WTC11 (cell line): ENCODE measurements around the gene CUL4A. TPM values are rescaled to one million over a fixed set of nuclear protein-coding genes. Genes with fewer than 3 reads are reported as not detected.

Experiments used
- ATAC-seq: fragments of 200-7000 bp; cut with Tn5 transposase; 2 replicates; pipeline ENCODE4 v1.10.0; 2021; ENCODE audit warnings: mild to moderate bottlenecking, moderate library complexity
- CTCF ChIA-PET: fragments of 300-600 bp; sonication (Branson Sonifier 250); formaldehyde crosslinking; loops from one replicate; lab custom pipeline; 2021; ENCODE audit warnings: antibody characterized with exemption; lab: Charles Lee
- POLR2A ChIA-PET: fragments of 350-600 bp; sonication (Branson Sonifier 250); formaldehyde crosslinking; loops from one replicate; lab custom pipeline; 2021; ENCODE audit warnings: antibody characterized with exemption; lab: Charles Lee
- DNase-seq: peaks from one replicate; pipeline ENCODE4 v3.0.0; 2021; ENCODE audit warnings: low spot score
- H3K27ac Mint-ChIP-seq: 2 replicates; pipeline ENCODE4 v1.8.0; 2021; ENCODE audit warnings: mixed read lengths
- H3K27me3 Mint-ChIP-seq: 2 replicates; pipeline ENCODE4 v1.8.0; 2021; ENCODE audit warnings: low read depth, mild to moderate bottlenecking, moderate library complexity, mixed read lengths
- H3K36me3 Mint-ChIP-seq: 2 replicates; pipeline ENCODE4 v1.8.0; 2021; ENCODE audit warnings: mixed read lengths
- H3K4me1 Mint-ChIP-seq: 2 replicates; pipeline ENCODE4 v1.8.0; 2022; ENCODE audit warnings: mixed read lengths
- H3K4me3 Mint-ChIP-seq: 2 replicates; pipeline ENCODE4 v1.8.0; 2021; ENCODE audit warnings: mild to moderate bottlenecking, moderate library complexity, mixed read lengths
- H3K9me3 Mint-ChIP-seq: 2 replicates; pipeline ENCODE4 v1.8.0; 2021; ENCODE audit warnings: mixed read lengths
- ATF3 ChIP-seq: sonication (generic); formaldehyde crosslinking; conservative IDR thresholded peaks from 2 replicates; pipeline ENCODE4 v1.8.1; 2022; ENCODE audit warnings: mild to moderate bottlenecking, missing genetic modification reagents
- CREB1 ChIP-seq: sonication (generic); formaldehyde crosslinking; IDR thresholded peaks from 2 replicates; pipeline ENCODE4 v1.8.0; 2023; ENCODE audit warnings: mild to moderate bottlenecking, missing genetic modification reagents
- CTCF ChIP-seq: fragments of 200-600 bp; IDR thresholded peaks from 2 replicates; pipeline ENCODE4 v1.8.0; 2022; ENCODE audit warnings: antibody characterized with exemption
- FOXP4 ChIP-seq: sonication (generic); formaldehyde crosslinking; IDR thresholded peaks from 2 replicates; pipeline ENCODE4 v1.8.0; 2022; ENCODE audit warnings: mild to moderate bottlenecking, missing genetic modification reagents
- GRHL2 ChIP-seq: fragments of 250-450 bp; sonication (Bioruptor Pico); IDR thresholded peaks from 2 replicates; pipeline ENCODE4 v1.8.0; 2022; ENCODE audit warnings: mild to moderate bottlenecking, moderate library complexity; ENCODE audit not compliant: insufficient replicate concordance, severe bottlenecking
- GTF2I ChIP-seq: fragments of 250-450 bp; sonication (Bioruptor Pico); conservative IDR thresholded peaks from 2 replicates; pipeline ENCODE4 v1.4.0; 2021; ENCODE audit warnings: mild to moderate bottlenecking
- HMGXB4 ChIP-seq: sonication (generic); formaldehyde crosslinking; IDR thresholded peaks from 2 replicates; pipeline ENCODE4 v1.8.1; 2023; ENCODE audit warnings: mild to moderate bottlenecking, moderate library complexity, missing genetic modification reagents
- PRRX2 ChIP-seq: fragments of 250-450 bp; sonication (Bioruptor Pico); IDR thresholded peaks from 2 replicates; pipeline ENCODE4 v1.8.0; 2021; ENCODE audit warnings: mild to moderate bottlenecking
- TCF7 ChIP-seq: sonication (generic); formaldehyde crosslinking; IDR thresholded peaks from 2 replicates; pipeline ENCODE4 v1.8.0; 2022; ENCODE audit warnings: mild to moderate bottlenecking, low read depth, missing genetic modification reagents, moderate library complexity
- USF1 ChIP-seq: sonication (generic); formaldehyde crosslinking; IDR thresholded peaks from 2 replicates; pipeline ENCODE4 v1.8.0; 2022; ENCODE audit warnings: mild to moderate bottlenecking, missing genetic modification reagents
- ZMAT4 ChIP-seq: fragments of 250-450 bp; sonication (Bioruptor Pico); IDR thresholded peaks from 2 replicates; pipeline ENCODE4 v1.9.0; 2021; ENCODE audit warnings: mild to moderate bottlenecking
- total RNA-seq: library from RNA; stranded (reverse); gene quantifications from 3 replicates; pipeline ENCODE4 v1.2.3, GENCODE V29; 2021

CUL4A gene
- total RNA-seq, 1 experiment from 2014 or later = 99.9 TPM

- no peak for TF ChIP-seq ATF3 (CRISPR knock-in tag)
Measured at GRCh38 chr13:113232208-113233003, 23.0 kb downstream of the CUL4A start (continued).

GRCh38 chr13:113233101-113233500, 23.7 kb downstream of the CUL4A start:
- ChIA-PET POLR2A (interaction anchor here (1.0 kb wide), 1 partner anchor 24 kb away, joined by 3 read pairs; the partner anchor contains the start of gene PCID2), CTCF (no interaction called here)
- Mint-ChIP-seq H3K27me3 (no peaks in the 10 kb centered on the region), H3K36me3 (peaks cover 49% of the 10 kb centered on the region), H3K4me1 (no peaks in the 10 kb centered on the region), H3K4me3 (no peak overlapping the region), H3K27ac (no peak overlapping the region), H3K9me3 (no peaks in the 10 kb centered on the region)
- ATAC-seq = no peak
- DNase-seq = no peak
- TF ChIP-seq CREB1 (CRISPR knock-in tag) = no peak
- no peak for TF ChIP-seq GTF2I (CRISPR knock-in tag)
- TF ChIP-seq PRRX2 (CRISPR knock-in tag) = no peak
- no peak for TF ChIP-seq HMGXB4 (CRISPR knock-in tag)
- TF ChIP-seq USF1 (CRISPR knock-in tag) = no peak
- TF ChIP-seq GRHL2 (CRISPR knock-in tag) = no peak
- TF ChIP-seq ZMAT4 = no peak

- POLR2A ChIA-PET = no interaction called here
- H3K4me3 Mint-ChIP-seq = no peak overlapping the region
- H3K36me3 Mint-ChIP-seq = peaks cover 62% of the 10 kb centered on the region
- H3K9me3 Mint-ChIP-seq = no peaks in the 10 kb centered on the region
- TF ChIP-seq CTCF (peak; percentile 30; the same call in 1 of the 2 replicates), TCF7 (CRISPR knock-in tag) (no peak), ZMAT4 (no peak), FOXP4 (no peak)
- no peak overlapping the region for H3K27ac Mint-ChIP-seq
- CTCF ChIA-PET = interaction anchor here (0.6 to 1.7 kb wide), 23 partner anchors 9 to 324 kb away, joined by 3 to 14 read pairs (median 4); partner anchors contain the start of genes CUL4A, F10, PCID2 and PROZ
- no peaks in the 10 kb centered on the region for H3K27me3 Mint-ChIP-seq
- peaks cover 1% of the 10 kb centered on the region for H3K4me1 Mint-ChIP-seq
- DNase-seq (no peak), ATAC-seq (no peak; the same call in 1 of the 2 replicates)
Measured at GRCh38 chr13:113238536-113238935, 29.1 kb downstream of the CUL4A start.
